Mesendoderm (in vitro differentiated cells): Measurements from ENCODE around the gene ADAT1.

Source experiments
- DNase-seq: peaks from one replicate; pipeline ENCODE4 v3.0.0; 2013
- H2AK5ac ChIP-seq: 2 replicates; pipeline ENCODE4 v1.6.1; 2013; ENCODE audit warnings: low read length, inconsistent platforms
- H2BK120ac ChIP-seq: 2 replicates; pipeline ENCODE4 v1.6.1; 2013; ENCODE audit warnings: low read depth, mild to moderate bottlenecking, low read length, moderate library complexity, mixed read lengths
- H2BK15ac ChIP-seq: replicated peaks from 2 replicates; pipeline ENCODE4 v1.6.1; 2013; ENCODE audit warnings: low read depth, mild to moderate bottlenecking, moderate library complexity
- H2BK5ac ChIP-seq: 2 replicates; pipeline ENCODE4 v1.6.1; 2013; ENCODE audit warnings: low read length, inconsistent platforms
- H3K18ac ChIP-seq: 2 replicates; pipeline ENCODE4 v1.6.1; 2013; ENCODE audit warnings: mild to moderate bottlenecking, low read length, mixed read lengths
- H3K23ac ChIP-seq: one replicate; pipeline ENCODE4 v1.6.1; 2013; ENCODE audit warnings: low read length
- H3K27ac ChIP-seq: 2 replicates; pipeline ENCODE4 v1.5.1; 2013; ENCODE audit warnings: low read depth, mild to moderate bottlenecking, inconsistent platforms, low read length, moderate library complexity
- H3K27me3 ChIP-seq: 2 replicates; pipeline ENCODE4 v1.6.1; 2013; ENCODE audit warnings: low read length, control low read depth, mild to moderate bottlenecking, inconsistent platforms; ENCODE audit not compliant: insufficient read depth, poor library complexity
- H3K36me3 ChIP-seq: 2 replicates; pipeline ENCODE4 v1.6.1; 2013; ENCODE audit warnings: low read length, inconsistent platforms; ENCODE audit not compliant: control insufficient read depth, insufficient read depth
- H3K4ac ChIP-seq: one replicate; pipeline ENCODE4 v1.6.1; 2013; ENCODE audit warnings: low read depth, mild to moderate bottlenecking, low read length, moderate library complexity
- H3K4me1 ChIP-seq: 2 replicates; pipeline ENCODE4 v1.6.1; 2013; ENCODE audit warnings: low read depth, low read length, inconsistent platforms; ENCODE audit not compliant: control insufficient read depth
- H3K4me2 ChIP-seq: 2 replicates; pipeline ENCODE4 v1.6.1; 2013; ENCODE audit warnings: low read length
- H3K4me3 ChIP-seq: 2 replicates; pipeline ENCODE4 v1.5.1; 2013; ENCODE audit warnings: mild to moderate bottlenecking, low read length
- H3K56ac ChIP-seq: one replicate; pipeline ENCODE4 v1.6.1; 2013; ENCODE audit warnings: low read length
- H3K79me1 ChIP-seq: 2 replicates; pipeline ENCODE4 v1.6.1; 2013; ENCODE audit warnings: low read length, inconsistent platforms
- H3K79me2 ChIP-seq: 2 replicates; pipeline ENCODE4 v1.6.1; 2013; ENCODE audit warnings: mild to moderate bottlenecking, low read length; ENCODE audit not compliant: control insufficient read depth, insufficient read depth
- H3K9ac ChIP-seq: 2 replicates; pipeline ENCODE4 v1.6.1; 2013; ENCODE audit warnings: low read length, inconsistent platforms
- H4K5ac ChIP-seq: one replicate; pipeline ENCODE4 v1.6.1; 2013; ENCODE audit warnings: low read length
- H4K8ac ChIP-seq: one replicate; pipeline ENCODE4 v1.6.1; 2013; ENCODE audit warnings: low read depth, mild to moderate bottlenecking, control low read depth, low read length, moderate library complexity
- WGBS: extraction: QIAGEN DNeasy Blood & Tissue Kit; methylation state at CpG from one replicate; pipeline ENCODE4 v1.1.7; 2013; ENCODE audit warnings: low lambda C conversion rate, missing lambda C conversion rate; ENCODE audit not compliant: insufficient coverage; ENCODE audit errors: extremely low coverage; 5-methylcytosine and 5-hydroxymethylcytosine counted together

Gene ADAT1

GRCh38 chr16:75617121-75617520, 6.0 kb downstream of the ADAT1 start:
- H3K23ac ChIP-seq, result no peak overlapping the region
- no peak overlapping the region for H2BK15ac ChIP-seq
- no peak overlapping the region for H3K4me3 ChIP-seq
- no peak overlapping the region for H2BK5ac ChIP-seq
- no peak overlapping the region for H3K18ac ChIP-seq
- H3K27me3 ChIP-seq, result no peaks in the 10 kb centered on the region
- H2BK120ac ChIP-seq, result no peak overlapping the region
- peaks cover 11% of the 10 kb centered on the region for H3K36me3 ChIP-seq
- no peak overlapping the region for H3K4ac ChIP-seq
- H3K4me1 ChIP-seq, result peaks cover under 1% of the 10 kb centered on the region
- H3K4me2 ChIP-seq, result no peak overlapping the region
- peaks cover 2% of the 10 kb centered on the region for H3K79me2 ChIP-seq
- H3K9ac ChIP-seq, result no peak overlapping the region
- no peak overlapping the region for H4K5ac ChIP-seq
- no peak overlapping the region for H2AK5ac ChIP-seq
- WGBS, result no CpG with 5 or more reads among the region's 3 CpGs
- no peak overlapping the region for H4K8ac ChIP-seq
- no peak for DNase-seq
- no peak overlapping the region for H3K27ac ChIP-seq
- H3K79me1 ChIP-seq, result peaks cover 4% of the 10 kb centered on the region
- no peak overlapping the region for H3K56ac ChIP-seq

DNA sequence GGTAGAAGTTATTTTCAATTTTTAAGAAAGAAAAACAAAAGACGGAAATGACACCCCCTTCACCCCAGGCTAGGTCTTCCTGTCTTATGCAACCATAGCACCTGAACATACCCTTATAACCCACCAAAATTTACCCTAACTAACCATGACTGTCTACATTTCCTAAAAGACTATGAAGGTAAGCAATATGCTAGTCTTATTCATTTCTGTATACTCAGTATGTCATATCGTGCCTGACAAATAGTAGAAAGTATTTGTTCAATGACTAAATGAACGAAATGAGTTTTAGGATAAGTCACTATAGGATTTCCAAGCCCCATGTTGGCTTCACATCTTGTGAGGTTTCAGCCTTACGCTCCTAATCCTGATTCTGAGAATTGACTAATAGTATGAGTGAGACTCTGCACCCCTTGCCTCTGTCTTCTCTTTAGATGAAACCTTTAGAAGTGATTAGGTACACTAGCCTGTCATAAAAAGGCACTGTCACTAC, 6.5 kb downstream of the ADAT1 start:
- no CpG with 5 or more reads among the region's 4 CpGs for WGBS
- Histone ChIP-seq H2BK120ac (no peak overlapping the region), H3K36me3 (peaks cover 13% of the 10 kb centered on the region), H3K4me2 (no peak overlapping the region), H3K23ac (no peak overlapping the region), H3K18ac (no peak overlapping the region), H2BK5ac (no peak overlapping the region), H3K56ac (no peak overlapping the region), H2AK5ac (no peak overlapping the region), H3K9ac (no peak overlapping the region), H3K27me3 (no peaks in the 10 kb centered on the region), H3K79me2 (no peaks in the 10 kb centered on the region), H4K8ac (no peak overlapping the region), H3K79me1 (peaks cover 2% of the 10 kb centered on the region), H4K5ac (no peak overlapping the region), H3K4me3 (no peak overlapping the region), H3K27ac (no peak overlapping the region), H3K4ac (no peak overlapping the region), H2BK15ac (no peak overlapping the region), H3K4me1 (no peaks in the 10 kb centered on the region)
- no peak for DNase-seq

DNA sequence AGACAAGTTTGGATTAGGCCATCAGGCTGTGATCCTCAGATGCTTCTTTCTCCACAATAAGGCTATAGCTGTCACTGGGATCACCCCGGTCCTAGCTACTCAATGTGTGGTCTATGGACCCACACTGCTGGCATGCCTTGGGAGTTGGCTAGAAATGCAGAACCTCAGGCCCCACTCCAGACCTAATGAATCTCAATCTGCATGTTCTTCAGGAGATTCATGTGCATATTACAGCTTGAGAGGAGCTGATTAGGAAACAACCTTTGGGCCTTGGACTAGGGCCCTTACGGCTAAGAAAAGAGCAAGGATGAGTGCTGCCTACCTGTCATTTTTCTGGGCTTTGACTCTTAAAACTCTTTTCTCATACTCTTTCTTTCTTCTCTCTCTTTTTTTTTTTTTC, 7.5 kb downstream of the ADAT1 start:
- Histone ChIP-seq H3K23ac (no peak overlapping the region), H3K4me2 (no peak overlapping the region), H3K36me3 (peaks cover 14% of the 10 kb centered on the region), H2BK120ac (no peak overlapping the region), H3K9ac (no peak overlapping the region), H3K18ac (no peak overlapping the region), H4K8ac (no peak overlapping the region), H2BK15ac (no peak overlapping the region), H2AK5ac (no peak overlapping the region), H3K79me1 (peaks cover 2% of the 10 kb centered on the region), H3K4ac (no peak overlapping the region), H3K27me3 (no peaks in the 10 kb centered on the region), H2BK5ac (no peak overlapping the region), H3K79me2 (no peaks in the 10 kb centered on the region), H4K5ac (no peak overlapping the region), H3K4me3 (no peak overlapping the region), H3K4me1 (no peaks in the 10 kb centered on the region), H3K27ac (no peak overlapping the region), H3K56ac (no peak overlapping the region)
- WGBS, result no CpG with 5 or more reads among the region's 2 CpGs
- no peak for DNase-seq

GRCh38 chr16:75614066-75614897, 8.8 kb downstream of the ADAT1 start:
- Histone ChIP-seq H3K36me3 (peaks cover 15% of the 10 kb centered on the region), H3K4ac (no peak overlapping the region)

DNA sequence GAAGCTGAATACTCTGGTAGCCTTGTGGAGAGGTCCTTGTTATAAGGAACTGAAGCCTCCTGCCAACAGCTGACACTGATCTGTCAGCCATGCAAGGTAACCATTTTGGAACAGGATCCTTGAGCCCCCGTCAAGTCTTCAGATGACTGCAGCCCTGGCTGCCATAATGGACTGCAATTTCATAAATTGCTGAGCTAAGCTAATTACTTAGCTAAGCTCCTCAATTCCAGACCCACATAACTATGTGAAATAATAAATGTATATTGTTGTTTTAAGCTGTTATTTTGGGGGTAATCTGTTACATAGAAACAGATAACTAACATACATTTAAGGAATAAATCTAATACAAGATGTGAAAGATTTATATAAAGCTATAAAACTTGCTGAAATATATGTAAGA, 16.6 kb downstream of the ADAT1 start:
- no peak overlapping the region for H3K18ac ChIP-seq
- DNase-seq, result no peak
- H4K5ac ChIP-seq, result no peak overlapping the region
- H3K56ac ChIP-seq, result no peak overlapping the region
- no peak overlapping the region for H3K4ac ChIP-seq
- WGBS, result no CpG with 5 or more reads among the region's 1 CpG
- H3K79me2 ChIP-seq, result no peaks in the 10 kb centered on the region
- H3K9ac ChIP-seq, result no peak overlapping the region
- no peak overlapping the region for H4K8ac ChIP-seq
- H3K79me1 ChIP-seq, result no peaks in the 10 kb centered on the region
- H3K36me3 ChIP-seq, result peaks cover 14% of the 10 kb centered on the region
- H3K27me3 ChIP-seq, result no peaks in the 10 kb centered on the region
- H3K27ac ChIP-seq, result no peak overlapping the region
- no peak overlapping the region for H3K4me3 ChIP-seq
- no peak overlapping the region for H2AK5ac ChIP-seq
- no peak overlapping the region for H3K4me2 ChIP-seq
- no peak overlapping the region for H2BK120ac ChIP-seq
- H3K23ac ChIP-seq, result no peak overlapping the region
- H2BK5ac ChIP-seq, result no peak overlapping the region
- no peaks in the 10 kb centered on the region for H3K4me1 ChIP-seq
- H2BK15ac ChIP-seq, result no peak overlapping the region

More at GRCh38 chr16:75614066-75614897, 8.8 kb downstream of the ADAT1 start:
- Histone ChIP-seq H2AK5ac (no peak overlapping the region), H3K9ac (no peak overlapping the region), H4K5ac (no peak overlapping the region), H3K56ac (no peak overlapping the region), H4K8ac (no peak overlapping the region), H3K27me3 (no peaks in the 10 kb centered on the region), H2BK5ac (no peak overlapping the region), H3K23ac (no peak overlapping the region), H3K18ac (no peak overlapping the region), H3K79me2 (no peaks in the 10 kb centered on the region), H3K79me1 (no peaks in the 10 kb centered on the region), H3K4me1 (no peaks in the 10 kb centered on the region), H2BK15ac (no peak overlapping the region), H3K4me2 (no peak overlapping the region), H2BK120ac (no peak overlapping the region), H3K4me3 (no peak overlapping the region), H3K27ac (no peak overlapping the region)
- no CpG with 5 or more reads among the region's 4 CpGs for WGBS
- no peak for DNase-seq
